Measurements from ENCODE around the gene ARHGEF7. TPM values are rescaled to one million over a fixed set of nuclear protein-coding genes. Genes with fewer than 3 reads are reported as not detected.

Gene ARHGEF7
- total RNA-seq, 1 donor from 2014 or later = 270 TPM

GRCh38 chr13:111095911-111096501, 19.1 kb upstream of the ARHGEF7 start:
- Mint-ChIP-seq H3K4me3 (ENCODE audit: unreplicated experiment) (no peak overlapping the region), H3K27me3 (ENCODE audit: unreplicated experiment) (peaks cover 1% of the 10 kb centered on the region), H3K9me3 (ENCODE audit: unreplicated experiment) (no peaks in the 10 kb centered on the region), H3K4me1 (ENCODE audit: unreplicated experiment) (no peaks in the 10 kb centered on the region), H3K36me3 (ENCODE audit: low read depth, unreplicated experiment) (no peaks in the 10 kb centered on the region), H3K27ac (ENCODE audit: unreplicated experiment) (no peak overlapping the region)
- DNase-seq (ENCODE audit: low spot score) = no peak
- TF ChIP-seq, protein P1, sequence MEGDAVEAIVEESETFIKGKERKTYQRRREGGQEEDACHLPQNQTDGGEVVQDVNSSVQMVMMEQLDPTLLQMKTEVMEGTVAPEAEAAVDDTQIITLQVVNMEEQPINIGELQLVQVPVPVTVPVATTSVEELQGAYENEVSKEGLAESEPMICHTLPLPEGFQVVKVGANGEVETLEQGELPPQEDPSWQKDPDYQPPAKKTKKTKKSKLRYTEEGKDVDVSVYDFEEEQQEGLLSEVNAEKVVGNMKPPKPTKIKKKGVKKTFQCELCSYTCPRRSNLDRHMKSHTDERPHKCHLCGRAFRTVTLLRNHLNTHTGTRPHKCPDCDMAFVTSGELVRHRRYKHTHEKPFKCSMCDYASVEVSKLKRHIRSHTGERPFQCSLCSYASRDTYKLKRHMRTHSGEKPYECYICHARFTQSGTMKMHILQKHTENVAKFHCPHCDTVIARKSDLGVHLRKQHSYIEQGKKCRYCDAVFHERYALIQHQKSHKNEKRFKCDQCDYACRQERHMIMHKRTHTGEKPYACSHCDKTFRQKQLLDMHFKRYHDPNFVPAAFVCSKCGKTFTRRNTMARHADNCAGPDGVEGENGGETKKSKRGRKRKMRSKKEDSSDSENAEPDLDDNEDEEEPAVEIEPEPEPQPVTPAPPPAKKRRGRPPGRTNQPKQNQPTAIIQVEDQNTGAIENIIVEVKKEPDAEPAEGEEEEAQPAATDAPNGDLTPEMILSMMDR (IDR thresholded peaks at IDR 0.05; ENCODE audit: unreplicated experiment) = no peak

DNA sequence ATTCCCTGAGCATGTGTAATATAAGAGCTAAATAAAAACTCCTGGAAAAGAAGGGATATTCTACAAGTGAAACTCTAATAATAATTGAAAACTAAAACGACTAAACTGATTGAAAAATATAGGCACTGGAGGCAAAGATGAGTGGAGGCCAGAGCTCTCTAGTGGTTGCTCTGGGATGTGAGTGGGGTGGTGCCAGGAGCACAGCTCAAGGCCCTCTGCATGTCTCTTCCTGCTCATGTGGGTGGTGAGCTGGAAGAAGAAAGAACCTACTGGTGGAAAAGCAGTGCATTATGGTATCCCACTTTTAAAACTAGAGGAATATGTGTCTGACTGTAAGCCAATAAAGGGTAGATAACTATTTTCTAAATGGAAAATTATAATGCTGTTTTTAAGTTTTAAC, 15.8 kb upstream of the ARHGEF7 start:
- no peaks in the 10 kb centered on the region for H3K9me3 Mint-ChIP-seq (ENCODE audit: unreplicated experiment)
- H3K36me3 Mint-ChIP-seq (ENCODE audit: low read depth, unreplicated experiment) = no peaks in the 10 kb centered on the region
- no peak overlapping the region for H3K4me3 Mint-ChIP-seq (ENCODE audit: unreplicated experiment)
- TF ChIP-seq, protein P1 (IDR thresholded peaks at IDR 0.05; ENCODE audit: unreplicated experiment) = no peak
- H3K27me3 Mint-ChIP-seq (ENCODE audit: unreplicated experiment) = peaks cover 1% of the 10 kb centered on the region
- H3K27ac Mint-ChIP-seq (ENCODE audit: unreplicated experiment) = no peak overlapping the region
- no peak for DNase-seq (ENCODE audit: low spot score)
- no peaks in the 10 kb centered on the region for H3K4me1 Mint-ChIP-seq (ENCODE audit: unreplicated experiment)

- H3K27me3 Mint-ChIP-seq (ENCODE audit: unreplicated experiment) = peaks cover 6% of the 10 kb centered on the region
- peaks cover 3% of the 10 kb centered on the region for H3K36me3 Mint-ChIP-seq (ENCODE audit: low read depth, unreplicated experiment)
- no peak overlapping the region for H3K27ac Mint-ChIP-seq (ENCODE audit: unreplicated experiment)
Observed at GRCh38 chr13:111110054-111110453, 5.1 kb upstream of the ARHGEF7 start.

DNA sequence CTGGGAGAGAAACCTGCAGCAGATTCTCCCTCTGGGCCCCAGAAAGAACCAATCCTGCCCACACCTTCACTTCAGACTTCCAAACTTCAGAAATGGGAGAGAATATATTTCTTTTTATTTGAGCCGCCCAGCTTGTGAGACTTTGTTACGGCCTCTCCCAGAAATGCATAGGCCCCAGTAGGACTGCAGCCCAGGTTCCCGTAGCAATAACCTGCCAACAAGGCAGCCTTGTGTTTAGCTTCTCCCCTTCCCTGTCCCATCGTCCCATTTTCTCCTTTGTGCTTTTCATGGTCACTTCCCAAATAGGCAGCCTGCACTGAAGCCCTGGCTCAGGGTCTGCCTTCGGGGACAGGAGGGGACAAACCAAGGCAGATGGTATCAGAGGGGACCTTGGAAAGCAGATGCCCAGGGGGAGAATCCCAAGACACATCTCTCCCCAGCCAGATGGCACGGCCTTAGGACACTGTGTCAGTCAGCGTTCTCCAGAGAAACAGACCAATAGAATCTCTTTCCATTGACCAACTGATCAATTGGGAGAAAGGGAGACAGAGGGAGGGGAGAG, 3.7 kb upstream of the ARHGEF7 start:
- Mint-ChIP-seq H3K9me3 (ENCODE audit: unreplicated experiment) (no peaks in the 10 kb centered on the region), H3K27me3 (ENCODE audit: unreplicated experiment) (peaks cover 8% of the 10 kb centered on the region), H3K4me1 (ENCODE audit: unreplicated experiment) (peaks cover 14% of the 10 kb centered on the region), H3K36me3 (ENCODE audit: low read depth, unreplicated experiment) (peaks cover 8% of the 10 kb centered on the region), H3K27ac (ENCODE audit: unreplicated experiment) (no peak overlapping the region), H3K4me3 (ENCODE audit: unreplicated experiment) (no peak overlapping the region)
- TF ChIP-seq, protein P1 (IDR thresholded peaks at IDR 0.05; ENCODE audit: unreplicated experiment) = no peak
- no peak for DNase-seq (ENCODE audit: low spot score)

More at GRCh38 chr13:111110054-111110453, 5.1 kb upstream of the ARHGEF7 start:
- TF ChIP-seq, protein P1 (IDR thresholded peaks at IDR 0.05; ENCODE audit: unreplicated experiment) = no peak
- Mint-ChIP-seq H3K4me1 (ENCODE audit: unreplicated experiment) (peaks cover 9% of the 10 kb centered on the region), H3K4me3 (ENCODE audit: unreplicated experiment) (no peak overlapping the region), H3K9me3 (ENCODE audit: unreplicated experiment) (no peaks in the 10 kb centered on the region)
- DNase-seq (ENCODE audit: low spot score) = no peak

GRCh38 chr13:111112196-111112595, 2.9 kb upstream of the ARHGEF7 start:
- H3K36me3 Mint-ChIP-seq (ENCODE audit: low read depth, unreplicated experiment) = peaks cover 8% of the 10 kb centered on the region
- DNase-seq (ENCODE audit: low spot score) = no peak
- peaks cover 14% of the 10 kb centered on the region for H3K4me1 Mint-ChIP-seq (ENCODE audit: unreplicated experiment)
- H3K9me3 Mint-ChIP-seq (ENCODE audit: unreplicated experiment) = no peaks in the 10 kb centered on the region
- TF ChIP-seq, protein P1 (IDR thresholded peaks at IDR 0.05; ENCODE audit: unreplicated experiment) = no peak
- H3K4me3 Mint-ChIP-seq (ENCODE audit: unreplicated experiment) = no peak overlapping the region
- no peak overlapping the region for H3K27ac Mint-ChIP-seq (ENCODE audit: unreplicated experiment)
- peaks cover 8% of the 10 kb centered on the region for H3K27me3 Mint-ChIP-seq (ENCODE audit: unreplicated experiment)

Measured in endothelial cell (in vitro differentiated cells).